ENCODE data around the gene HOXA13. TPM values are rescaled to one million over a fixed set of nuclear protein-coding genes. Genes with fewer than 3 reads are reported as not detected.

HOXA13 gene
- total and polyA plus RNA-seq, 11 donors = not detected

- no peak for TF ChIP-seq POLR2A (IDR thresholded peaks at IDR 0.05)
- no peak for TF ChIP-seq CTCF (IDR thresholded peaks at IDR 0.05)
- Histone ChIP-seq H3K36me3 (no peaks in the 10 kb centered on the region), H3K4me3 (peak within 1 kb of the TSS in 8 of 12 donors; percentile 7 to 28 (median 18)), H3K27me3 (peaks cover 85 to 100% (median 100%) of the 10 kb centered on the region in 9 donors), H3K9me3 (no peaks in the 10 kb centered on the region), H3K27ac (no peak within 1 kb of the TSS), H3K4me1 (peaks cover 0 to 56% (median 24%) of the 10 kb centered on the region in 12 donors)
- DNase-seq (no peak), ATAC-seq (no peak)
- WGBS, 4 donors = 1 to 5% (median 1%) methylated on average over 45 to 62 of the region's 62 CpGs
- intact Hi-C loops (cut with DNase I) = no loop called here
These were observed 42.9 kb upstream of the HOXA13 start, which contains the start of gene EVX1 for GRCh38 chr7:27242555-27243339. Gene EVX1, plus strand, starts transcription at chr7:27242802. Its CDS starts 229 bp downstream, at chr7:27243031.

GRCh38 chr7:27242154-27242553, 42.3 kb upstream of the HOXA13 start:
- no peaks in the 10 kb centered on the region for H3K36me3 ChIP-seq
- H3K27me3 ChIP-seq = peaks cover 83 to 100% (median 99%) of the 10 kb centered on the region in 9 donors
- TF ChIP-seq POLR2A (IDR thresholded peaks at IDR 0.05) (no peak), CTCF (IDR thresholded peaks at IDR 0.05) (no peak)
- peaks cover 0 to 56% (median 24%) of the 10 kb centered on the region in 12 donors for H3K4me1 ChIP-seq
- DNase-seq (no peak), ATAC-seq (no peak)
- H3K27ac ChIP-seq = no peak overlapping the region
- intact Hi-C loops (cut with DNase I) = no loop called here
- H3K4me3 ChIP-seq = peak overlapping the region in 4 of 12 donors; percentile 7 to 25 (median 18)
- 7 to 15% (median 11%) methylated on average over 14 of the region's 14 CpGs for WGBS, 4 donors
- no peaks in the 10 kb centered on the region for H3K9me3 ChIP-seq

- WGBS, 4 donors = 13 to 23% (median 17%) methylated on average over 17 of the region's 17 CpGs
- DNase-seq = no peak
- H3K4me1 ChIP-seq = peaks cover 0 to 56% (median 24%) of the 10 kb centered on the region in 12 donors
- intact Hi-C loops (cut with DNase I) = no loop called here
- H3K27ac ChIP-seq = no peak overlapping the region
- H3K27me3 ChIP-seq = peaks cover 80 to 100% (median 99%) of the 10 kb centered on the region in 9 donors
- TF ChIP-seq POLR2A (IDR thresholded peaks at IDR 0.05) (no peak), CTCF (IDR thresholded peaks at IDR 0.05) (no peak)
- no peak overlapping the region for H3K4me3 ChIP-seq
- no peak for ATAC-seq
- H3K9me3 ChIP-seq = no peaks in the 10 kb centered on the region
- no peaks in the 10 kb centered on the region for H3K36me3 ChIP-seq
These were observed 41.5 kb upstream of the HOXA13 start for GRCh38 chr7:27241189-27242056.

All from heart left ventricle (tissue), 16 donors.